CD4-positive, alpha-beta T cell treated with Interleukin-4 for 4 hours (primary cell): ENCODE results near the gene ST8SIA5.

Experiments
- DNase-seq: peaks from one replicate; pipeline ENCODE4 v3.0.0-alpha.2; 2020

The ST8SIA5 gene

GRCh38 chr18:46623541-46623940 lies 133.3 kb downstream of the ST8SIA5 start:
- peak; percentile 9 for DNase-seq

- no peak for DNase-seq
Measured at GRCh38 chr18:46622999-46623398, 133.9 kb downstream of the ST8SIA5 start.

GRCh38 chr18:46622451-46622850 lies 134.4 kb downstream of the ST8SIA5 start:
- DNase-seq: no peak

- no peak for DNase-seq
Measured at GRCh38 chr18:46621871-46622270, 135.0 kb downstream of the ST8SIA5 start.

- no peak for DNase-seq
Measured at GRCh38 chr18:46621111-46621766, 135.6 kb downstream of the ST8SIA5 start.

GRCh38 chr18:46619559-46619958 lies 137.3 kb downstream of the ST8SIA5 start:
- no peak for DNase-seq
